Measurements from ENCODE around the gene NOX4. TPM values are rescaled to one million over a fixed set of nuclear protein-coding genes. Genes with fewer than 3 reads are reported as not detected.

Gene NOX4
- total and polyA plus RNA-seq, 8 donors = 0.28 to 2.8 (median 0.50) TPM; not detected in 3

GRCh38 chr11:89502301-89502700 is 11.1 kb upstream of the NOX4 start:
- WGBS, 5 donors = 89 to 96% (median 90%) methylated on average over 2 of the region's 2 CpGs
- no peaks in the 10 kb centered on the region for H3K27me3 ChIP-seq
- intact Hi-C loops (cut with DNase I; ENCODE audit: low total_unique reads) = no loop called here
- H3K9me3 ChIP-seq = no peaks in the 10 kb centered on the region
- no peak overlapping the region for H3K4me3 ChIP-seq
- no peaks in the 10 kb centered on the region for H3K36me3 ChIP-seq
- DNase-seq = no peak
- no peaks in the 10 kb centered on the region for H3K4me1 ChIP-seq
- TF ChIP-seq POLR2A (IDR thresholded peaks at IDR 0.05) (no peak), CTCF (IDR thresholded peaks at IDR 0.05) (no peak), POLR2AphosphoS5 (IDR thresholded peaks at IDR 0.05) (no peak), EP300 (IDR thresholded peaks at IDR 0.05) (no peak)
- no peak overlapping the region for H3K27ac ChIP-seq

- H3K27me3 ChIP-seq = no peaks in the 10 kb centered on the region
- no peaks in the 10 kb centered on the region for H3K36me3 ChIP-seq
- H3K9me3 ChIP-seq = no peaks in the 10 kb centered on the region
- no peak for DNase-seq
- intact Hi-C loops (cut with DNase I; ENCODE audit: low total_unique reads) = no loop called here
- H3K4me3 ChIP-seq = no peak overlapping the region
- no peaks in the 10 kb centered on the region for H3K4me1 ChIP-seq
- no peak overlapping the region for H3K27ac ChIP-seq
- no peak for TF ChIP-seq POLR2A (IDR thresholded peaks at IDR 0.05)
- TF ChIP-seq EP300 (IDR thresholded peaks at IDR 0.05) = no peak
- TF ChIP-seq CTCF (IDR thresholded peaks at IDR 0.05) = no peak
- TF ChIP-seq POLR2AphosphoS5 (IDR thresholded peaks at IDR 0.05) = no peak
Measured at GRCh38 chr11:89500336-89500735, 9.2 kb upstream of the NOX4 start.

- DNase-seq = no peak
Measured at GRCh38 chr11:89498845-89499448, 7.8 kb upstream of the NOX4 start.

GRCh38 chr11:89495951-89496350 is 4.8 kb upstream of the NOX4 start:
- Histone ChIP-seq H3K4me1 (peaks cover 0 to 9% (median 6%) of the 10 kb centered on the region in 4 donors), H3K9me3 (no peaks in the 10 kb centered on the region), H3K4me3 (no peak overlapping the region), H3K27me3 (peaks cover 0 to 6% (median 5%) of the 10 kb centered on the region in 3 donors), H3K36me3 (no peaks in the 10 kb centered on the region), H3K27ac (no peak overlapping the region)
- TF ChIP-seq POLR2AphosphoS5 (IDR thresholded peaks at IDR 0.05) (no peak), EP300 (IDR thresholded peaks at IDR 0.05) (no peak), POLR2A (IDR thresholded peaks at IDR 0.05) (no peak), CTCF (IDR thresholded peaks at IDR 0.05) (no peak)
- intact Hi-C loops (cut with DNase I; ENCODE audit: low total_unique reads) = no loop called here
- WGBS, 5 donors = 46 to 72% (median 58%) methylated on average over 3 of the region's 3 CpGs
- no peak for DNase-seq

More at GRCh38 chr11:89498845-89499448, 7.8 kb upstream of the NOX4 start:
- no peak overlapping the region for H3K4me3 ChIP-seq
- intact Hi-C loops (cut with DNase I; ENCODE audit: low total_unique reads) = no loop called here
- H3K27ac ChIP-seq = no peak overlapping the region
- no peaks in the 10 kb centered on the region for H3K9me3 ChIP-seq
- H3K27me3 ChIP-seq = no peaks in the 10 kb centered on the region
- TF ChIP-seq POLR2A (IDR thresholded peaks at IDR 0.05) = no peak
- TF ChIP-seq EP300 (IDR thresholded peaks at IDR 0.05) = no peak
- peak in 4 of 7 experiments; percentile 14 to 43 (median 24) for TF ChIP-seq CTCF (IDR thresholded peaks at IDR 0.05)
- no peak for TF ChIP-seq POLR2AphosphoS5 (IDR thresholded peaks at IDR 0.05)
- H3K36me3 ChIP-seq = no peaks in the 10 kb centered on the region
- WGBS, 5 donors = 76 to 84% (median 82%) methylated on average over 5 of the region's 5 CpGs
- H3K4me1 ChIP-seq = no peaks in the 10 kb centered on the region

Measured in stomach (tissue), 9 donors.